ENCODE data around the gene ALKBH3.

Gene ALKBH3

DNA sequence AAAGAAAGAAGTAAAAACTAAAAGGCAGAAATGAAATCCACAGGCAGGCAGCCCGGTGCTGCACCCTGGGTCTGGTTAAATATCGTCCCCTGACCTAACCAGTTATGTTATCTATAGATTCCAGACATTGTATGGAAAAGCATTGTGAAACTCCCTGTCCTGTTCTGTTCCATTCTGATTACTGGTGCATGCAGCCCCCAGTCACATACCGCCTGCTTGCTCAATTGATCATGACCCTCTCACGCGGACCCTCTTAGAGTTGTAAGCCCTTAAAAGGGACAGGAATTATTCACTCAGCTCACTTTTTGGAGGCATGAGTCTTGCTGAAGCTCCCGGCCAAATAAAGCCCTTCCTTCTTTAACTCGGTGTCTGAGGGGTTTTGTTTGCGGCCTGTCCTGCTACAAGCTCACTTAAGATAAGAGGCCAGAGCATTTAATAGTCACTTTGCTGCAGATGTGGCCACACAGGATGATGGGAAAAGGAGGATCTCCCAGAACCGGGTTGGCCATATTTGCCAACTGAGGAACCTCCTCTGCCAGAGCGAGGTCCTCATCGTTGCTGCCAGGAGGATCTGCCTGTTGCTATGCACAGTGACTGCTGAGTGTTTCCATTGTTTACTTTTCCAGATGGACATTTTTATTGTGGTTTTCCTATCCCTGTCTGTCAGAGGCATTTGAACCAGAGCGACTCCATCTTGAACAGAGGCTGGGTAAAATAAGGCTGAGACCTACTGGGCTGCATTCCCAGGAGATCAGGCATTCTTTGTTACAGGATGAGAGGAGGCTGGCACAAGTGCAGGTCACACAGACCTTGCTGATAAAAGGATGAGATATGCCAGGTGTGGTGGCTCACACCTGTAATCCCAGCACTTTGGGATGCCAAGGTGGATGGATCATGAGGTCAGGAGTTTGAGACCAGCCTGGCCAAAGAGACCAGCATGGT is 72.0 kb downstream of the ALKBH3 start:
- H3K4me3 ChIP-seq (ENCODE audit: low read length): no peak overlapping the region
- TF ChIP-seq, protein P1, sequence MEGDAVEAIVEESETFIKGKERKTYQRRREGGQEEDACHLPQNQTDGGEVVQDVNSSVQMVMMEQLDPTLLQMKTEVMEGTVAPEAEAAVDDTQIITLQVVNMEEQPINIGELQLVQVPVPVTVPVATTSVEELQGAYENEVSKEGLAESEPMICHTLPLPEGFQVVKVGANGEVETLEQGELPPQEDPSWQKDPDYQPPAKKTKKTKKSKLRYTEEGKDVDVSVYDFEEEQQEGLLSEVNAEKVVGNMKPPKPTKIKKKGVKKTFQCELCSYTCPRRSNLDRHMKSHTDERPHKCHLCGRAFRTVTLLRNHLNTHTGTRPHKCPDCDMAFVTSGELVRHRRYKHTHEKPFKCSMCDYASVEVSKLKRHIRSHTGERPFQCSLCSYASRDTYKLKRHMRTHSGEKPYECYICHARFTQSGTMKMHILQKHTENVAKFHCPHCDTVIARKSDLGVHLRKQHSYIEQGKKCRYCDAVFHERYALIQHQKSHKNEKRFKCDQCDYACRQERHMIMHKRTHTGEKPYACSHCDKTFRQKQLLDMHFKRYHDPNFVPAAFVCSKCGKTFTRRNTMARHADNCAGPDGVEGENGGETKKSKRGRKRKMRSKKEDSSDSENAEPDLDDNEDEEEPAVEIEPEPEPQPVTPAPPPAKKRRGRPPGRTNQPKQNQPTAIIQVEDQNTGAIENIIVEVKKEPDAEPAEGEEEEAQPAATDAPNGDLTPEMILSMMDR (conservative IDR thresholded peaks at IDR 0.05; ENCODE audit: low read depth, low read length): no peak
- no peak for DNase-seq (ENCODE audit: low read depth)

DNA sequence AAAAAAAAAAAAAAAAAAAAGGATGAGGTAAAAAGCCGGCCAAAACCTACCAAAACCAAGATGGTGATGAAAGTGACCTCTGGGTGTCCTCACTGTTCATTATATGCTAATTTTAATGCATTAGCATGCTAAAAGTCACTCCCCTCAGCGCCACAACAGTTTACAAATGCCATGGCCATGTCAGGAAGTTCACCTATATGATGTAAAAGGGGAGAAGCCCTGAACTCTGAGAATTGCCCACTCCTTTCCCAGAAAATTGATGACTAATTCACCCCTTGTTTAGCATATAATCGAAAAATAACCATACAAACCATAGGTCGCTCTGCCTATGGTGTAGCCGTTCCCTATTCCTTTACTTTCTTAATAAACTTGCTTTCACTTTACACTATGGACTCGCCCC is 72.9 kb downstream of the ALKBH3 start:
- TF ChIP-seq, protein P1 (conservative IDR thresholded peaks at IDR 0.05; ENCODE audit: low read depth, low read length): no peak
- DNase-seq (ENCODE audit: low read depth): no peak

DNA sequence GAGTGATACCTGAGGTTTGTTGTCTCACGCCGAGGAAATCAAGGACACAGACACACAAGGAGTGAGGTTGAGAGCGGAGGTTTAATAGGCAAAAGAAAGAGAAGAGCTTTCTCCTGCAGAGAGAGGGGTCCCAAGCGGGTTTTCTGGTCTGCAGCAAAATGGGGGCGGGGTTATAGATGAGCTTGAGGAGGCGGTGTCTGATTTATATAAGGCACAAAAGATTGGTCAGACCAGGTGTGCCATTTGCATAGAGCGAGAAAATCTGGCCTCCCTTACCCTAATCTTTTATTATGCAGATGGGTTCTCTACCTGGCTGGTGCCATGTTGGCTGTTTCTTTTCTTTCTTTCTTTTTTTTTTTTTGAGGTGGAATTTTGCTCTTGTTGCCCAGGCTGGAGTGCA is 73.6 kb downstream of the ALKBH3 start:
- TF ChIP-seq, protein P1 (conservative IDR thresholded peaks at IDR 0.05; ENCODE audit: low read depth, low read length): no peak
- H3K4me3 ChIP-seq (ENCODE audit: low read length): no peak overlapping the region
- no peak for DNase-seq (ENCODE audit: low read depth)

More for the DNA sequence above, 72.9 kb downstream of the ALKBH3 start:
- no peak overlapping the region for H3K4me3 ChIP-seq (ENCODE audit: low read length)

DNA sequence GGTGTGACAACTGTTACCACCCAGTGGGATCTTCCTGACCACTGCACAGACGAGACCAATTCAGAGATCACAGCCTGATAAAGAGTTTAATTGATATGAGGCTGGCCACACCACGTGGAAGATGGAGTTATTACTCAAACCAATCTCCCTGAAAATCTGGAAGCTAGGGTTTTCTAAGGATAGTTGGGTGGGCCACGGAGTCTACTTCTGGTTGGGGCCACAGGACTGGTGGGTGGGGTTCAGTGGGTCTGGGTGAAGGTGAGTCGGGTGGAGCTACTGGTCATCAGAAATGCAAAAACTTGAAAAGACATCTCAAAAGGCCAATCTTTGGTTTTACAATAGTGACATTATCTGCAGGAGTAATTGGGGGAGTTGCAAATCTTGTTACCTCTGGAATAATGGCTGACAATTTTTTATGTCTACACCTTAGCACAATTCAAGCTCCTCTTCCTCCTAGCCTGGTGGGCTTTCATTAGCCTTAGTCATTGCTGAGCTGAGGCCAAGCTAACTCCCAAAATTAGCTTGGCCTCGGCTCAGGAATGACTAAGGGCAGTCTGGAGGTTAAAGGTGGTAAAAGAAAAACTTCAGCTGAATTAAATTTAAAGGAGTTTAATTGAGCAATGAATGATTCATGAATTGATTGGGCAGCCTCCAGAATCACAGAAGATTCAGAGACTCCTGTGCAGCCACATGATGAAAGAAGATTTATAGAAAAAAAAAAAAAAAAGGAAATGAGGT is 74.9 kb downstream of the ALKBH3 start:
- TF ChIP-seq, protein P1 (conservative IDR thresholded peaks at IDR 0.05; ENCODE audit: low read depth, low read length): no peak
- H3K4me3 ChIP-seq (ENCODE audit: low read length): no peak overlapping the region
- no peak for DNase-seq (ENCODE audit: low read depth)

DNA sequence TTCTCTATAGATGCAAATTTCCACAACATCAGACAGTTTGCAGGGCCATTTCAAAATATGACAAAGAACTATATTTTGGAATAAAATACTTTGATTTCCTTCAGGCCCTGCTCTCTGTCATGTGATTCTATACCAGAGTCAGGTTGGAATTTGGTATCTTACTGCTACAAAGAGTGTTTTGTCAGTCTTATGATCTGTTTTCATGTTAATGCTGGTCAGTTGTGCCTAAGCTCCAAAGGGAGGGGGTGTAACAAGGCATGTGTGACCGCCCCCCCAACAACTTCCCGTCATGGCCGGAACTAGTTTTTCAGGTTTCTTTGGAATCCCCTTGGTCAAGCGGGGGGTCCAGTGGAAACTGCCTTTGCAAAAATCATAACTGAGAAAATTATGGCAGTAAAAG is 76.9 kb downstream of the ALKBH3 start:
- H3K4me3 ChIP-seq (ENCODE audit: low read length): no peak overlapping the region
- TF ChIP-seq, protein P1 (conservative IDR thresholded peaks at IDR 0.05; ENCODE audit: low read depth, low read length): no peak
- DNase-seq (ENCODE audit: low read depth): no peak

DNA sequence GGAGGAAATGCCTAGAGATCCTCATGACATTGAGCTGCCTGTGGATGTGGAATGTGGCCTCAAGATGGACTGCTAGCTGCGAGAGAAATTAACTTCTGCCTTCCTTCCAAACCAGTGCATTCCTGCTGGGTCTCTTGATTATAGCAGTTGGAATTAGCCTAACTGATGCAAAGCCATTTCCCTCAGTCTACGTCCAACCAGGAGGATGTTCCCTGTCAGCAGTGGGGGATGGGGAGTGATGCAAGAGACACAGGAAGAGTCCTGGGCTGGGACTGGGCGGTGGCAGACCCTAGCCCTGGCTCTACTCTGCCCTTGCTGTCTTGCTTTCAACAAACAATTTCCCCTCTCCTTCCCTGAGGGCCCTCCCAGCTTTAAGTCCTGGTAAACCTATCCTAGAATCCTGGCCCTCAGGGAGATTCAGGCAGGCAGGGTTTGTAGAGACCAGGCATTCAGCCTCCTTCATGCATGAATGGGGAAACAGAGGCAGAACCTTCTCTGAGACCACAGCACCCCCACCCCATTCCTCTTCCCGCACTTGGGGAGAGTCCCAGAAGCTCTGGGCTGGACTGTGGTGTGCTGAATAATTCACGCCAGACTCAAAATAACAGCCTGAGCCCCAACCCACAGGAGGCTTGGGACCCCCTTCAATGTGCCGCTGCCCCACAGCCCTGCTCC is 78.8 kb downstream of the ALKBH3 start:
- TF ChIP-seq, protein P1 (conservative IDR thresholded peaks at IDR 0.05; ENCODE audit: low read depth, low read length): no peak
- no peak overlapping the region for H3K4me3 ChIP-seq (ENCODE audit: low read length)
- DNase-seq (ENCODE audit: low read depth): no peak

All from retinal pigment epithelial cell (primary cell).